Aorta (tissue), 5 donors: ENCODE data around the gene ADCY5. TPM values are rescaled to one million over a fixed set of nuclear protein-coding genes. Genes with fewer than 3 reads are reported as not detected.
A peak's percentile ranks its signal among the peaks of the same experiment; 100 is the strongest.

Source experiments
- ATAC-seq: fragments of 200-7000 bp; cut with Tn5 transposase; one replicate; pipeline ENCODE4 v1.9.1; 2022; ENCODE audit warnings: moderate library complexity; ENCODE audit not compliant: low FRiP score
- DNase-seq, 2 donors: peaks; one replicate each; pipeline ENCODE4 v3.0.0-alpha.2; 2020
- H3K27ac ChIP-seq, 2 donors: one replicate each; pipeline ENCODE4 v1.5.1; 2013; ENCODE audit warnings: low read length in 2 of 2, mild to moderate bottlenecking in 2 of 2, moderate library complexity in 2 of 2, control low read depth in 1 of 2, inconsistent platforms in 1 of 2, low read depth in 1 of 2
- H3K27me3 ChIP-seq, 2 donors: one replicate each; pipeline ENCODE4 v1.6.1; 2013; ENCODE audit warnings: control low read depth in 1 of 2, low read length in 1 of 2, mild to moderate bottlenecking in 1 of 2, moderate library complexity in 1 of 2; ENCODE audit not compliant: insufficient read depth in 2 of 2, control insufficient read depth in 1 of 2
- H3K36me3 ChIP-seq, 2 donors: one replicate each; pipeline ENCODE4 v1.6.1; 2013; ENCODE audit warnings: control low read depth in 1 of 2, low read length in 1 of 2, mild to moderate bottlenecking in 1 of 2; ENCODE audit not compliant: insufficient read depth in 2 of 2, control insufficient read depth in 1 of 2
- H3K4me1 ChIP-seq, 2 donors: one replicate each; pipeline ENCODE4 v1.6.1; 2013; ENCODE audit warnings: low read length in 2 of 2, control low read depth in 1 of 2, mild to moderate bottlenecking in 1 of 2, moderate library complexity in 1 of 2; ENCODE audit not compliant: insufficient read depth in 2 of 2, control insufficient read depth in 1 of 2
- H3K4me3 ChIP-seq, 2 donors: one replicate each; pipeline ENCODE4 v1.5.1; 2013; ENCODE audit warnings: low read length in 2 of 2, control low read depth in 1 of 2, mild to moderate bottlenecking in 1 of 2
- H3K9me3 ChIP-seq: one replicate; pipeline ENCODE4 v1.6.1; 2013; ENCODE audit warnings: mild to moderate bottlenecking, low read length; ENCODE audit not compliant: control insufficient read depth
- WGBS, 2 donors: extraction: QIAGEN DNeasy Blood & Tissue Kit; methylation state at CpG; one replicate each; pipeline ENCODE4 v1.1.7; 2013; 5-methylcytosine and 5-hydroxymethylcytosine counted together
- intact Hi-C, 2 donors: fragments of 100-400 bp; cut with DNase I; formaldehyde crosslinking; loops; one replicate each; pipeline versions ENCODE4 v1.14.2 to v1.15.0; 2022
- polyA plus RNA-seq, 2 donors: library from polyadenylated mRNA; stranded (reverse); fragments of 200-250 nt; gene quantifications; one replicate each; pipeline ENCODE4 v1.2.3, GENCODE V29; 2013
- total RNA-seq, 2 donors: library from RNA; stranded (reverse); fragmentation: NEBNext Ultra II Directional; extraction: Animal tissue kit (Norgen Biotek cat#: 25700); gene quantifications; one replicate each; pipeline ENCODE4 v1.2.1, GENCODE V29; 2021
- donor health status: healthy with polysubstance abuse.
- donor health status: Bipolar disorder and iron deficiency.
- donor health status: DM: no; HTN: no; CAD: no.
- donor health status: DM: no; HTN: no; CAD: no.
- donor health status: DM: yes; HTN: yes; CAD: no.

ADCY5 gene
- total and polyA plus RNA-seq, 4 donors = 6.6 to 72.7 (median 40.9) TPM

DNA sequence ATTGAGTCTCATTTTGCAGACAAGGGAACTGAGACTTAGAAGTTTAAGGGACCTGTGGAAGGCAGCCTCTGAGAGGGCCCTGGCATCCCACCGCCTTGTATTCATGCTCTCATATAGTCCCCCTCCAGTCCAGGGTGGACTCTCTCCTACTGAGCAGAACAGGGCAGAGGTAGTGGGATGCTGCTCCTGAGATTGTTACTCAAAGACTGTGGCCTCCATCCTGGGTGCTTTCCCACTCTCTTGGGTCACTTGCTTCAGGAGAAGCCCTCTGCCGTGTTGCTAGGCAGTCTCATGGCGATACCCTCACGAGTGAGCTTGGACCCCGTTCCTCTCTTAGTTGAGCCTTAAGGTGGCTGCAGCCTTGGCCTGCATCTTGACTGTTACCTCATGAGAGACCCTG lies 22.2 kb upstream of the ADCY5 start:
- H3K27me3 ChIP-seq = no peaks in the 10 kb centered on the region
- intact Hi-C loops = no loop called here
- DNase-seq (no peak), ATAC-seq (no peak)
- no peak overlapping the region for H3K4me3 ChIP-seq
- no peaks in the 10 kb centered on the region for H3K36me3 ChIP-seq
- no peaks in the 10 kb centered on the region for H3K9me3 ChIP-seq
- no peaks in the 10 kb centered on the region for H3K4me1 ChIP-seq
- 89 to 92% methylated on average over 5 of the region's 5 CpGs for WGBS, 2 donors
- no peak overlapping the region for H3K27ac ChIP-seq

- no peak for ATAC-seq
- no peaks in the 10 kb centered on the region for H3K36me3 ChIP-seq
- intact Hi-C loops = no loop called here
- 72 to 76% methylated on average over 11 of the region's 11 CpGs for WGBS, 2 donors
- no peak overlapping the region for H3K4me3 ChIP-seq
- no peaks in the 10 kb centered on the region for H3K9me3 ChIP-seq
- no peak overlapping the region for H3K27ac ChIP-seq
- H3K27me3 ChIP-seq = no peaks in the 10 kb centered on the region
- no peaks in the 10 kb centered on the region for H3K4me1 ChIP-seq
- no peak for DNase-seq
Observed at GRCh38 chr3:123469323-123469995, 20.6 kb upstream of the ADCY5 start.

GRCh38 chr3:123467046-123467445 lies 18.2 kb upstream of the ADCY5 start:
- no peaks in the 10 kb centered on the region for H3K9me3 ChIP-seq
- no peaks in the 10 kb centered on the region for H3K27me3 ChIP-seq
- H3K27ac ChIP-seq = no peak overlapping the region
- 85% methylated on average over 5 of the region's 5 CpGs for WGBS, 2 donors
- ATAC-seq (no peak), DNase-seq (no peak)
- no peak overlapping the region for H3K4me3 ChIP-seq
- intact Hi-C loops = no loop called here
- no peaks in the 10 kb centered on the region for H3K4me1 ChIP-seq
- no peaks in the 10 kb centered on the region for H3K36me3 ChIP-seq

DNA sequence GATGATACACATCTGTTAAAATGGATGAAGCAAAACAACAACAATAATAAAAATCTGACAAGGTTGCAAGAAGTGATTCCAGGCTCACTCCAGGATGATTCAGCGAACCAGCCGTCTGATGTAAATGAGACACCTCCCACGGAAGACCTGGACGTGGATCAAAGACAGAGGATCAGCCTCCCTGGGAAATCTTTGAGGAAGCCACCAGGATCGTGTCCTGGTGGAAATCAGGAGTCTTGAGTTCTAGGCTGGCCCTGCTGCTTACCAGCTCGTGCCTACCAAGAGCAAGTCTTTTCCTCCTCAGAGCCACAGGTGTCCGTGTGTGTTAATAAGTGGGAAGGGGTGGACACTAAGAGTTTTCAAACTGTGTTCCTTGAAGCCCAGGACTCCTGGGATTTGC lies 15.3 kb upstream of the ADCY5 start:
- intact Hi-C loops = no loop called here
- Histone ChIP-seq H3K4me1 (no peaks in the 10 kb centered on the region), H3K4me3 (no peak overlapping the region), H3K27me3 (no peaks in the 10 kb centered on the region), H3K9me3 (no peaks in the 10 kb centered on the region), H3K27ac (no peak overlapping the region), H3K36me3 (no peaks in the 10 kb centered on the region)
- DNase-seq (no peak), ATAC-seq (no peak)
- 86 to 89% methylated on average over 7 of the region's 7 CpGs for WGBS, 2 donors

- no peaks in the 10 kb centered on the region for H3K27me3 ChIP-seq
- H3K4me3 ChIP-seq = no peak overlapping the region
- no peak overlapping the region for H3K27ac ChIP-seq
- peak; percentile 19 for ATAC-seq
- H3K36me3 ChIP-seq = no peaks in the 10 kb centered on the region
- 27 to 28% methylated on average over 8 of the region's 8 CpGs for WGBS, 2 donors
- no peaks in the 10 kb centered on the region for H3K4me1 ChIP-seq
- intact Hi-C loops = no loop called here
- no peak for DNase-seq
- no peaks in the 10 kb centered on the region for H3K9me3 ChIP-seq
Observed at GRCh38 chr3:123459862-123460261, 11.0 kb upstream of the ADCY5 start.

GRCh38 chr3:123458255-123458654 lies 9.4 kb upstream of the ADCY5 start:
- intact Hi-C loops = no loop called here
- 82 to 87% methylated on average over 5 of the region's 5 CpGs for whole genome bisulfite sequencing, 2 donors
- DNase-seq = no peak

GRCh38 chr3:123457841-123458240 lies 9.0 kb upstream of the ADCY5 start:
- Histone ChIP-seq H3K27me3 (no peaks in the 10 kb centered on the region), H3K27ac (no peak overlapping the region), H3K4me1 (no peaks in the 10 kb centered on the region), H3K4me3 (no peak overlapping the region), H3K36me3 (no peaks in the 10 kb centered on the region), H3K9me3 (no peaks in the 10 kb centered on the region)
- 77 to 91% methylated on average over 1 of the region's 1 CpG for WGBS, 2 donors
- intact Hi-C loops = no loop called here
- ATAC-seq = no peak
- DNase-seq = no peak

More at GRCh38 chr3:123458255-123458654, 9.4 kb upstream of the ADCY5 start:
- H3K27me3 ChIP-seq = no peaks in the 10 kb centered on the region
- H3K4me1 ChIP-seq = no peaks in the 10 kb centered on the region
- H3K27ac ChIP-seq = no peak overlapping the region
- H3K36me3 ChIP-seq = no peaks in the 10 kb centered on the region
- ATAC-seq = no peak
- no peak overlapping the region for H3K4me3 ChIP-seq
- H3K9me3 ChIP-seq = no peaks in the 10 kb centered on the region

GRCh38 chr3:123453675-123454074 lies 4.8 kb upstream of the ADCY5 start:
- ATAC-seq (no peak), DNase-seq (no peak)
- H3K27me3 ChIP-seq = no peaks in the 10 kb centered on the region
- intact Hi-C loops = loop anchor here in 1 of 2 donors (2.0 kb wide), 1 partner anchor 29 kb away; no protein-coding TSS in a partner anchor
- H3K27ac ChIP-seq = no peak overlapping the region
- WGBS, 2 donors = 57 to 70% methylated on average over 3 of the region's 3 CpGs
- no peaks in the 10 kb centered on the region for H3K4me1 ChIP-seq
- H3K9me3 ChIP-seq = no peaks in the 10 kb centered on the region
- no peaks in the 10 kb centered on the region for H3K36me3 ChIP-seq
- H3K4me3 ChIP-seq = no peak overlapping the region

GRCh38 chr3:123451186-123451585 lies 2.3 kb upstream of the ADCY5 start:
- WGBS, 2 donors = 86 to 87% methylated on average over 4 of the region's 4 CpGs
- no peak overlapping the region for H3K27ac ChIP-seq
- ATAC-seq = no peak
- no peaks in the 10 kb centered on the region for H3K9me3 ChIP-seq
- no peak overlapping the region for H3K4me3 ChIP-seq
- no peaks in the 10 kb centered on the region for H3K27me3 ChIP-seq
- no peaks in the 10 kb centered on the region for H3K4me1 ChIP-seq
- DNase-seq = no peak
- intact Hi-C loops = loop anchor here in 1 of 2 donors (2.0 kb wide), 1 partner anchor 38 kb away; no protein-coding TSS in a partner anchor
- no peaks in the 10 kb centered on the region for H3K36me3 ChIP-seq
